GM23338 (cell line): ENCODE measurements around the gene BCL11B. TPM values are rescaled to one million over a fixed set of nuclear protein-coding genes. Genes with fewer than 3 reads are reported as not detected.

Experiments used
- ATAC-seq: fragments of 200-7000 bp; cut with Tn5 transposase; 3 replicates; pipeline ENCODE4 v1.9.1; 2020
- DNase-seq: peaks from one replicate; pipeline ENCODE4 v3.0.0-alpha.2; 2015; ENCODE audit warnings: low spot score
- H2AFZ ChIP-seq: fragments of 200-600 bp; sonication (generic); 2 replicates; pipeline ENCODE4 v1.8.0; 2016; ENCODE audit warnings: antibody characterized with exemption, mild to moderate bottlenecking, moderate library complexity
- H3F3A ChIP-seq: fragments of 200-600 bp; sonication (generic); replicated peaks from 2 replicates; pipeline ENCODE4 v1.8.0; 2017; ENCODE audit warnings: antibody characterized with exemption, mixed run types, low read depth
- H3K27ac ChIP-seq: fragments of 200-600 bp; sonication (generic); 2 replicates; pipeline ENCODE4 v1.6.1; 2016; ENCODE audit warnings: low read depth
- H3K27me3 ChIP-seq: fragments of 200-600 bp; sonication (generic); 2 replicates; pipeline ENCODE4 v1.8.0; 2016; ENCODE audit warnings: mild to moderate bottlenecking, mixed run types, moderate library complexity; ENCODE audit not compliant: insufficient read depth
- H3K36me3 ChIP-seq: fragments of 200-600 bp; sonication (generic); 2 replicates; pipeline ENCODE4 v1.8.0; 2016; ENCODE audit warnings: mild to moderate bottlenecking; ENCODE audit not compliant: insufficient read depth
- H3K4me1 ChIP-seq: fragments of 200-600 bp; sonication (generic); 2 replicates; pipeline ENCODE4 v1.8.0; 2016; ENCODE audit warnings: mild to moderate bottlenecking, moderate library complexity; ENCODE audit not compliant: insufficient read depth
- H3K4me2 ChIP-seq: fragments of 200-600 bp; sonication (generic); 2 replicates; pipeline ENCODE4 v1.7.1; 2017; ENCODE audit warnings: mixed run types
- H3K4me3 ChIP-seq: fragments of 200-600 bp; sonication (generic); 2 replicates; pipeline ENCODE4 v1.6.1; 2016; ENCODE audit warnings: mixed run types
- H3K79me2 ChIP-seq: fragments of 200-600 bp; sonication (generic); replicated peaks from 2 replicates; pipeline ENCODE4 v1.8.0; 2017; ENCODE audit warnings: mild to moderate bottlenecking; ENCODE audit not compliant: insufficient read depth
- H3K9me2 ChIP-seq: fragments of 200-600 bp; sonication (generic); 2 replicates; pipeline ENCODE4 v1.8.0; 2017; ENCODE audit not compliant: insufficient read depth
- H4K20me1 ChIP-seq: fragments of 200-600 bp; sonication (generic); replicated peaks from 2 replicates; pipeline ENCODE4 v1.8.0; 2017; ENCODE audit warnings: mild to moderate bottlenecking; ENCODE audit not compliant: insufficient read depth
- H3K27ac Mint-ChIP-seq: 2 replicates; pipeline ENCODE4 v1.8.0; 2020; ENCODE audit warnings: inconsistent platforms, mild to moderate bottlenecking, moderate library complexity, mixed read lengths
- H3K27me3 Mint-ChIP-seq: 3 replicates; pipeline ENCODE4 v1.8.0; 2022; ENCODE audit warnings: low read depth, mild to moderate bottlenecking, moderate library complexity, mixed read lengths, inconsistent platforms; ENCODE audit not compliant: insufficient read depth, poor library complexity
- H3K36me3 Mint-ChIP-seq: 3 replicates; pipeline ENCODE4 v1.8.0; 2021; ENCODE audit warnings: low read depth, mild to moderate bottlenecking, inconsistent platforms, moderate library complexity, mixed read lengths
- H3K4me1 Mint-ChIP-seq: 3 replicates; pipeline ENCODE4 v1.8.0; 2020; ENCODE audit warnings: mild to moderate bottlenecking, inconsistent platforms, mixed read lengths
- H3K4me3 Mint-ChIP-seq: 3 replicates; pipeline ENCODE4 v1.8.0; 2021; ENCODE audit warnings: moderate library complexity, mild to moderate bottlenecking, inconsistent platforms, mixed read lengths
- H3K9me3 Mint-ChIP-seq: 3 replicates; pipeline ENCODE4 v1.8.0; 2020; ENCODE audit warnings: moderate library complexity, mild to moderate bottlenecking, inconsistent platforms, mixed read lengths
- CREB1 ChIP-seq: fragments of 250-450 bp; sonication (Bioruptor Pico); IDR thresholded peaks from 2 replicates; pipeline ENCODE4 v1.5.0; 2020; ENCODE audit warnings: low read depth, mild to moderate bottlenecking, moderate library complexity
- CTCF ChIP-seq, 2 experiments: fragments of 200-600 bp in 1 of 2; sonication (generic) in 1 of 2; conservative IDR thresholded peaks; 2 replicates each; pipeline versions ENCODE4 v1.5.1 to v1.6.1; 2016 to 2017; ENCODE audit warnings: antibody characterized with exemption in 2 of 2, low read depth in 2 of 2, mild to moderate bottlenecking in 2 of 2, moderate library complexity in 1 of 2
- EZH2phosphoT487 ChIP-seq: fragments of 200-600 bp; sonication (generic); IDR thresholded peaks from one replicate; pipeline ENCODE4 v1.8.1; 2018; ENCODE audit warnings: antibody characterized with exemption; ENCODE audit not compliant: unreplicated experiment
- JUNB ChIP-seq: IDR thresholded peaks from one replicate; pipeline ENCODE4 v1.6.1; 2016; ENCODE audit warnings: antibody characterized with exemption; ENCODE audit not compliant: unreplicated experiment
- NANOG ChIP-seq: IDR thresholded peaks from 2 replicates; pipeline ENCODE4 v1.6.1; 2016; ENCODE audit warnings: antibody characterized with exemption, borderline replicate concordance
- POLR2AphosphoS5 ChIP-seq: IDR thresholded peaks from 2 replicates; pipeline ENCODE4 v1.6.1; 2016; ENCODE audit warnings: antibody characterized with exemption, low read depth
- ZNF114 ChIP-seq: fragments of 250-450 bp; sonication (Bioruptor Pico); IDR thresholded peaks from 2 replicates; pipeline ENCODE4 v1.5.0; 2020; ENCODE audit warnings: mild to moderate bottlenecking, moderate library complexity
- ZNF331 ChIP-seq: fragments of 250-450 bp; sonication (Bioruptor Pico); IDR thresholded peaks from 2 replicates; pipeline ENCODE4 v1.5.0; 2020; ENCODE audit warnings: low read depth, mild to moderate bottlenecking, moderate library complexity
- polyA plus RNA-seq: library from polyadenylated mRNA; unstranded; fragments of >200 nt; fragmentation: Nextera tagmentation; extraction: Ambion mirVana; gene quantifications from 2 replicates; pipeline ENCODE4 v1.2.1, GENCODE V29; 2016
- total RNA-seq: library from RNA; depleted of rRNA; stranded (reverse); fragments of >200 nt; shearing (Covaris generic); gene quantifications from 2 replicates; pipeline ENCODE4 v1.2.3, GENCODE V29; 2014
- TF ChIP-seq, protein P1 (sequence below): fragments of 250-450 bp; sonication (Bioruptor Pico); IDR thresholded peaks from 2 replicates; pipeline ENCODE4 v1.5.0; 2020; ENCODE audit warnings: mild to moderate bottlenecking, moderate library complexity

Gene BCL11B
- total and polyA plus RNA-seq, 2 experiments from 2014 or later = 2.4 to 6.7 TPM

GRCh38 chr14:99211410-99211809 is 60.6 kb downstream of the BCL11B start (continued):
- TF ChIP-seq, protein P1, sequence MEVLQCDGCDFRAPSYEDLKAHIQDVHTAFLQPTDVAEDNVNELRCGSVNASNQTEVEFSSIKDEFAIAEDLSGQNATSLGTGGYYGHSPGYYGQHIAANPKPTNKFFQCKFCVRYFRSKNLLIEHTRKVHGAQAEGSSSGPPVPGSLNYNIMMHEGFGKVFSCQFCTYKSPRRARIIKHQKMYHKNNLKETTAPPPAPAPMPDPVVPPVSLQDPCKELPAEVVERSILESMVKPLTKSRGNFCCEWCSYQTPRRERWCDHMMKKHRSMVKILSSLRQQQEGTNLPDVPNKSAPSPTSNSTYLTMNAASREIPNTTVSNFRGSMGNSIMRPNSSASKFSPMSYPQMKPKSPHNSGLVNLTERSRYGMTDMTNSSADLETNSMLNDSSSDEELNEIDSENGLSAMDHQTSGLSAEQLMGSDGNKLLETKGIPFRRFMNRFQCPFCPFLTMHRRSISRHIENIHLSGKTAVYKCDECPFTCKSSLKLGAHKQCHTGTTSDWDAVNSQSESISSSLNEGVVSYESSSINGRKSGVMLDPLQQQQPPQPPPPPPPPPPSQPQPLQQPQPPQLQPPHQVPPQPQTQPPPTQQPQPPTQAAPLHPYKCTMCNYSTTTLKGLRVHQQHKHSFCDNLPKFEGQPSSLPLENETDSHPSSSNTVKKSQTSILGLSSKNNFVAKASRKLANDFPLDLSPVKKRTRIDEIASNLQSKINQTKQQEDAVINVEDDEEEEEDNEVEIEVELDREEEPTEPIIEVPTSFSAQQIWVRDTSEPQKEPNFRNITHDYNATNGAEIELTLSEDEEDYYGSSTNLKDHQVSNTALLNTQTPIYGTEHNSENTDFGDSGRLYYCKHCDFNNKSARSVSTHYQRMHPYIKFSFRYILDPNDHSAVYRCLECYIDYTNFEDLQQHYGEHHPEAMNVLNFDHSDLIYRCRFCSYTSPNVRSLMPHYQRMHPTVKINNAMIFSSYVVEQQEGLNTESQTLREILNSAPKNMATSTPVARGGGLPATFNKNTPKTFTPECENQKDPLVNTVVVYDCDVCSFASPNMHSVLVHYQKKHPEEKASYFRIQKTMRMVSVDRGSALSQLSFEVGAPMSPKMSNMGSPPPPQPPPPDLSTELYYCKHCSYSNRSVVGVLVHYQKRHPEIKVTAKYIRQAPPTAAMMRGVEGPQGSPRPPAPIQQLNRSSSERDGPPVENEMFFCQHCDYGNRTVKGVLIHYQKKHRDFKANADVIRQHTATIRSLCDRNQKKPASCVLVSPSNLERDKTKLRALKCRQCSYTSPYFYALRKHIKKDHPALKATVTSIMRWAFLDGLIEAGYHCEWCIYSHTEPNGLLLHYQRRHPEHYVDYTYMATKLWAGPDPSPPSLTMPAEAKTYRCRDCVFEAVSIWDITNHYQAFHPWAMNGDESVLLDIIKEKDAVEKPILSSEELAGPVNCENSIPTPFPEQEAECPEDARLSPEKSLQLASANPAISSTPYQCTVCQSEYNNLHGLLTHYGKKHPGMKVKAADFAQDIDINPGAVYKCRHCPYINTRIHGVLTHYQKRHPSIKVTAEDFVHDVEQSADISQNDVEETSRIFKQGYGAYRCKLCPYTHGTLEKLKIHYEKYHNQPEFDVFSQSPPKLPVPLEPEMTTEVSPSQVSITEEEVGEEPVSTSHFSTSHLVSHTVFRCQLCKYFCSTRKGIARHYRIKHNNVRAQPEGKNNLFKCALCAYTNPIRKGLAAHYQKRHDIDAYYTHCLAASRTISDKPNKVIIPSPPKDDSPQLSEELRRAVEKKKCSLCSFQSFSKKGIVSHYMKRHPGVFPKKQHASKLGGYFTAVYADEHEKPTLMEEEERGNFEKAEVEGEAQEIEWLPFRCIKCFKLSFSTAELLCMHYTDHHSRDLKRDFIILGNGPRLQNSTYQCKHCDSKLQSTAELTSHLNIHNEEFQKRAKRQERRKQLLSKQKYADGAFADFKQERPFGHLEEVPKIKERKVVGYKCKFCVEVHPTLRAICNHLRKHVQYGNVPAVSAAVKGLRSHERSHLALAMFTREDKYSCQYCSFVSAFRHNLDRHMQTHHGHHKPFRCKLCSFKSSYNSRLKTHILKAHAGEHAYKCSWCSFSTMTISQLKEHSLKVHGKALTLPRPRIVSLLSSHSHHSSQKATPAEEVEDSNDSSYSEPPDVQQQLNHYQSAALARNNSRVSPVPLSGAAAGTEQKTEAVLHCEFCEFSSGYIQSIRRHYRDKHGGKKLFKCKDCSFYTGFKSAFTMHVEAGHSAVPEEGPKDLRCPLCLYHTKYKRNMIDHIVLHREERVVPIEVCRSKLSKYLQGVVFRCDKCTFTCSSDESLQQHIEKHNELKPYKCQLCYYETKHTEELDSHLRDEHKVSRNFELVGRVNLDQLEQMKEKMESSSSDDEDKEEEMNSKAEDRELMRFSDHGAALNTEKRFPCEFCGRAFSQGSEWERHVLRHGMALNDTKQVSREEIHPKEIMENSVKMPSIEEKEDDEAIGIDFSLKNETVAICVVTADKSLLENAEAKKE (CRISPR knock-in tag) = no peak
- TF ChIP-seq ZNF114 (no peak), POLR2AphosphoS5 (no peak), EZH2phosphoT487 (no peak), NANOG (no peak), CREB1 (CRISPR knock-in tag) (no peak)

DNA sequence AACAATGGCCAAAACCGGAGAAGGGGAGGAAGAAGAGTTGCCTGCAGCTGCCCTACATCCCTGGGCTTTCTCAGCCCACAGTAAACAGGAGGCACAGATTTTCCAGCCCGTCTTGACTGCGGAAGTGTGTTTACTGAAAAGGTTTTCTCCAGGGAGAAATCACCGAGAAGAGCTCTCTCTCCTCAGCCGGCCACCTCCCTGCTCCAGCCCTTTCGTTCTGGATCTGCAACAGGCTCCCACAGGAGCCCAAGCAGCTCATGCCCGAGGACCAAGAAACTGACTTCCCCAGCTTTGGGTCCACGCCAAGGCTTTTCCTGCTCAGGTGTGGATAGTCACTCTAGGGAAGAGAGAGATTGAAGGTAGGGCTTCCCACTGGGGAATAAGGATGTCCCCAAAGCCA is 61.7 kb downstream of the BCL11B start:
- TF ChIP-seq EZH2phosphoT487 (no peak), CTCF (conservative IDR thresholded peaks at IDR 0.05; ENCODE audit: low read depth in 2 of 2) (no peak), ZNF331 (CRISPR knock-in tag) (no peak), JUNB (no peak)
- Histone ChIP-seq H2AFZ (no peak overlapping the region), H3K27ac (no peak overlapping the region), H3K79me2 (peaks cover 81% of the 10 kb centered on the region), H3K36me3 (no peaks in the 10 kb centered on the region), H3K27me3 (no peaks in the 10 kb centered on the region), H4K20me1 (peaks cover 4% of the 10 kb centered on the region; the same call in 1 of the 2 replicates), H3F3A (no peaks in the 10 kb centered on the region), H3K4me1 (no peaks in the 10 kb centered on the region), H3K4me3 (no peak overlapping the region), H3K4me2 (no peak overlapping the region), H3K9me2 (no peaks in the 10 kb centered on the region)
- no peak for ATAC-seq
- peaks cover 17% of the 10 kb centered on the region for H3K4me1 Mint-ChIP-seq
- H3K9me3 Mint-ChIP-seq = peaks cover 2% of the 10 kb centered on the region; the same call in 1 of the 3 replicates
- no peak overlapping the region for H3K27ac Mint-ChIP-seq
- H3K36me3 Mint-ChIP-seq = no peaks in the 10 kb centered on the region; the same call in 2 of the 3 replicates
- DNase-seq = no peak
- H3K4me3 Mint-ChIP-seq = no peak overlapping the region
- peaks cover 9% of the 10 kb centered on the region for H3K27me3 Mint-ChIP-seq
